ENCODE results near the gene C17orf113. TPM values are rescaled to one million over a fixed set of nuclear protein-coding genes. Genes with fewer than 3 reads are reported as not detected.

The C17orf113 gene
- total RNA-seq, 6 donors from 2014 or later: 1.1 to 5.2 (median 2.3) TPM

GRCh38 chr17:42078396-42079043, 28.1 kb upstream of the C17orf113 start:
- H3K4me3 ChIP-seq: no peak overlapping the region
- no peaks in the 10 kb centered on the region for H3K4me1 ChIP-seq
- H3K27me3 ChIP-seq: no peaks in the 10 kb centered on the region
- no peak for TF ChIP-seq EP300 (IDR thresholded peaks at IDR 0.05)
- TF ChIP-seq CTCF (IDR thresholded peaks at IDR 0.05): no peak
- no peak for TF ChIP-seq POLR2AphosphoS5 (IDR thresholded peaks at IDR 0.05)
- TF ChIP-seq POLR2A (IDR thresholded peaks at IDR 0.05): no peak
- H3K27ac ChIP-seq: no peak overlapping the region
- no peaks in the 10 kb centered on the region for H3K9me3 ChIP-seq
- no peak for ATAC-seq (ENCODE audit: low FRiP score in 2 of 2)
- 51 to 61% methylated on average over 8 of the region's 8 CpGs for WGBS, 2 donors
- no peaks in the 10 kb centered on the region for H3K36me3 ChIP-seq
- DNase-seq: no peak

- DNase-seq: no peak
- 95 to 96% methylated on average over 4 to 5 of the region's 5 CpGs for WGBS, 2 donors
- no peak overlapping the region for H3K4me3 ChIP-seq
These were observed 27.4 kb upstream of the C17orf113 start for GRCh38 chr17:42077755-42078154.

GRCh38 chr17:42076797-42077559, 26.6 kb upstream of the C17orf113 start:
- Histone ChIP-seq H3K27ac (no peak overlapping the region), H3K4me3 (no peak overlapping the region), H3K9me3 (no peaks in the 10 kb centered on the region), H3K27me3 (peaks cover 0 to 10% (median 5%) of the 10 kb centered on the region in 4 donors), H3K36me3 (no peaks in the 10 kb centered on the region), H3K4me1 (peaks cover 8 to 10% (median 9%) of the 10 kb centered on the region in 4 donors)
- TF ChIP-seq CTCF (IDR thresholded peaks at IDR 0.05): no peak
- no peak for DNase-seq
- WGBS, 2 donors: 80 to 84% methylated on average over 4 of the region's 4 CpGs
- no peak for ATAC-seq (ENCODE audit: low FRiP score in 2 of 2)

More at GRCh38 chr17:42077755-42078154, 27.4 kb upstream of the C17orf113 start:
- Histone ChIP-seq H3K9me3 (no peaks in the 10 kb centered on the region), H3K36me3 (no peaks in the 10 kb centered on the region), H3K4me1 (peaks cover under 1 to 2% (median 2%) of the 10 kb centered on the region in 4 donors), H3K27me3 (peaks cover 0 to 2% (median under 1%) of the 10 kb centered on the region in 4 donors), H3K27ac (no peak overlapping the region)
- no peak for ATAC-seq (ENCODE audit: low FRiP score in 2 of 2)
- TF ChIP-seq CTCF (IDR thresholded peaks at IDR 0.05): no peak
- TF ChIP-seq POLR2A (IDR thresholded peaks at IDR 0.05): no peak
- no peak for TF ChIP-seq POLR2AphosphoS5 (IDR thresholded peaks at IDR 0.05)
- no peak for TF ChIP-seq EP300 (IDR thresholded peaks at IDR 0.05)

DNA sequence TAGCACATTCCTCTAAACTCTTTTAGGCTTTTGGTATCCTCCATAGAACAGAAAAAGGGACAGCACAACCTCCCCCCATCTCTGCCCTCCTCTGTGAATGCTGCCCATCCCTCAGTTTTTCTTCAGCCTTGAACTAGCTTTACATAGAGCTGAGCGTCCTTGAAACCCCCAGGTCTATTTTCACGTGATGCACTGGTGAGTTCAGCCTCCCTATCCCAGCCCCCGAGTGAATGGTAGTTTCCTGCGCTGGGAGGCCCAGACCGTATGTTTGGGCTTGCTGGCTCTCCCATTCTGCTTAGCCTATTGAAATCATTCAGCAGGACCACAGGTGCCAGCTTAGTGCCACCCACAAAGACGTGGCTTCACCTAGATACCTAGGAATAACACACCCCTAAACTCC, 25.4 kb upstream of the C17orf113 start:
- no peak for DNase-seq
- no peaks in the 10 kb centered on the region for H3K9me3 ChIP-seq
- no peak overlapping the region for H3K4me3 ChIP-seq
- 85 to 90% methylated on average over 6 of the region's 6 CpGs for whole genome bisulfite sequencing, 2 donors
- no peak overlapping the region for H3K27ac ChIP-seq
- TF ChIP-seq EP300 (IDR thresholded peaks at IDR 0.05): no peak
- no peak for TF ChIP-seq CTCF (IDR thresholded peaks at IDR 0.05)
- TF ChIP-seq POLR2AphosphoS5 (IDR thresholded peaks at IDR 0.05): no peak
- no peak for TF ChIP-seq POLR2A (IDR thresholded peaks at IDR 0.05)
- no peaks in the 10 kb centered on the region for H3K36me3 ChIP-seq
- ATAC-seq (ENCODE audit: low FRiP score in 2 of 2): no peak
- peaks cover 11 to 14% (median 12%) of the 10 kb centered on the region in 4 donors for H3K4me1 ChIP-seq
- peaks cover 0 to 19% (median 6%) of the 10 kb centered on the region in 4 donors for H3K27me3 ChIP-seq
